ENCODE results near the gene VRK2. TPM values are rescaled to one million over a fixed set of nuclear protein-coding genes. Genes with fewer than 3 reads are reported as not detected.

Gene VRK2
- total and polyA plus RNA-seq, 7 donors, result 6.2 to 30.2 (median 17.7) TPM

- intact Hi-C loops (cut with DNase I), result no loop called here
- Histone ChIP-seq H3K27me3 (ENCODE audit: insufficient read depth in 3 of 3, low read length in 2 of 3) (no peaks in the 10 kb centered on the region), H3K27ac (no peak overlapping the region), H3K36me3 (ENCODE audit: insufficient read depth in 1 of 2, low read depth in 1 of 2) (no peaks in the 10 kb centered on the region), H3K9me3 (no peaks in the 10 kb centered on the region), H3K4me3 (no peak overlapping the region), H3K4me1 (no peaks in the 10 kb centered on the region)
- DNase-seq, result no peak
- no peak for ATAC-seq
- TF ChIP-seq CTCF (IDR thresholded peaks at IDR 0.05), result no peak
- WGBS, 3 donors, result 40 to 93% (median 43%) methylated on average over 1 of the region's 1 CpG
Observed at GRCh38 chr2:58019229-58019628, 27.4 kb upstream of the VRK2 start.

- ATAC-seq (no peak), DNase-seq (no peak)
- no peaks in the 10 kb centered on the region for H3K27me3 ChIP-seq (ENCODE audit: insufficient read depth in 3 of 3, low read length in 2 of 3)
- TF ChIP-seq CTCF (IDR thresholded peaks at IDR 0.05), result no peak
- 86 to 91% (median 87%) methylated on average over 2 of the region's 2 CpGs for WGBS, 3 donors
- no peaks in the 10 kb centered on the region for H3K36me3 ChIP-seq (ENCODE audit: insufficient read depth in 1 of 2, low read depth in 1 of 2)
- intact Hi-C loops (cut with DNase I), result no loop called here
- no peak overlapping the region for H3K4me3 ChIP-seq
- H3K27ac ChIP-seq, result no peak overlapping the region
- no peaks in the 10 kb centered on the region for H3K4me1 ChIP-seq
- no peaks in the 10 kb centered on the region for H3K9me3 ChIP-seq
Observed at GRCh38 chr2:58025150-58025933, 21.3 kb upstream of the VRK2 start.

DNA sequence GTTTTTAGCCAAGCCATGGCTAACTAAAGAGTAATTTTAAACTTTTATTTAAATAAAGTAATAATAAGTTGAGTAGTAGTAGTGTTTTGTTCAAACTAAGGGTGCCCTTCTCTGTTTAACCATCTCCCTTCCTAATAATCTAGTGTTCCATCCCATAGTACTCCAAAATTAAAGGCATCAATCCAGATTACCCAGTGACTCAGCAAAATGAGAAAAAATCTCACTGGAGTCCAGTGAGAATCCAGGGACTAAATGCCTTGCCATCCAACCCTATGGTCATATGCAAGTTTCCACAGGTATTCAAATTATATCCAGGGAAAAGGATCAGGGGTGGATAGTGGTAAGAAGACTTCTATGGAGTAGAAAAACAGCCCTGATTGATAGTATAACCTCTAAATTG is 19.6 kb upstream of the VRK2 start:
- no peak for TF ChIP-seq CTCF (IDR thresholded peaks at IDR 0.05)
- ATAC-seq (no peak), DNase-seq (no peak)
- no peaks in the 10 kb centered on the region for H3K4me1 ChIP-seq
- no peaks in the 10 kb centered on the region for H3K27me3 ChIP-seq (ENCODE audit: insufficient read depth in 3 of 3, low read length in 2 of 3)
- H3K27ac ChIP-seq, result no peak overlapping the region
- intact Hi-C loops (cut with DNase I), result no loop called here
- H3K36me3 ChIP-seq (ENCODE audit: insufficient read depth in 1 of 2, low read depth in 1 of 2), result no peaks in the 10 kb centered on the region
- no peak overlapping the region for H3K4me3 ChIP-seq
- no peaks in the 10 kb centered on the region for H3K9me3 ChIP-seq

DNA sequence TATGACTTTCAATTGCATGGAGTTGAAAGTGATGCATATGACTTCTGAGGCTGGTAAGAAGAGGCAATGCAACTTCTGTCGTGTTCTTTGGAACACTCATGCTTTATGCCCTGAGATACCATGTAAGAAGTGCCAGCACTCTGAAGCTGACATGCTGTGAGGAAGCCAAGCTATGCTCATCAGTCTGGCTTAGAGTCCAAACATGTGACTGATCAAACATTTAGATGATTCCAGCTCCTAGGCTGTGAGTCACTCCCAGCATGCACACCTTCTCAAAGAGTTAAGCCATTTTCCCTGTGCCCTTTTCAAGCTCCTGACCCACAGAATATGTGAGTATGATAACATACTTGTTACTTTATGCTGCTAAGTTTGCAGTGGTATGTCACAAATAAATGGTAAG is 15.8 kb upstream of the VRK2 start:
- no peaks in the 10 kb centered on the region for H3K4me1 ChIP-seq
- H3K27ac ChIP-seq, result no peak overlapping the region
- 50 to 62% (median 61%) methylated on average over 1 of the region's 1 CpG for WGBS, 3 donors
- no peaks in the 10 kb centered on the region for H3K36me3 ChIP-seq (ENCODE audit: insufficient read depth in 1 of 2, low read depth in 1 of 2)
- intact Hi-C loops (cut with DNase I), result no loop called here
- no peaks in the 10 kb centered on the region for H3K9me3 ChIP-seq
- no peak for ATAC-seq
- H3K4me3 ChIP-seq, result no peak overlapping the region
- DNase-seq, result no peak
- no peak for TF ChIP-seq CTCF (IDR thresholded peaks at IDR 0.05)
- no peaks in the 10 kb centered on the region for H3K27me3 ChIP-seq (ENCODE audit: insufficient read depth in 3 of 3, low read length in 2 of 3)

Measured in psoas muscle (tissue), 8 donors.